Superior temporal gyrus (tissue), 1 donor: ENCODE data around the gene TMEM198.

Source experiments
- DNase-seq: peaks from one replicate; pipeline ENCODE4 v3.0.0-alpha.2; 2016; ENCODE audit errors: extremely low spot score

Gene TMEM198

DNA sequence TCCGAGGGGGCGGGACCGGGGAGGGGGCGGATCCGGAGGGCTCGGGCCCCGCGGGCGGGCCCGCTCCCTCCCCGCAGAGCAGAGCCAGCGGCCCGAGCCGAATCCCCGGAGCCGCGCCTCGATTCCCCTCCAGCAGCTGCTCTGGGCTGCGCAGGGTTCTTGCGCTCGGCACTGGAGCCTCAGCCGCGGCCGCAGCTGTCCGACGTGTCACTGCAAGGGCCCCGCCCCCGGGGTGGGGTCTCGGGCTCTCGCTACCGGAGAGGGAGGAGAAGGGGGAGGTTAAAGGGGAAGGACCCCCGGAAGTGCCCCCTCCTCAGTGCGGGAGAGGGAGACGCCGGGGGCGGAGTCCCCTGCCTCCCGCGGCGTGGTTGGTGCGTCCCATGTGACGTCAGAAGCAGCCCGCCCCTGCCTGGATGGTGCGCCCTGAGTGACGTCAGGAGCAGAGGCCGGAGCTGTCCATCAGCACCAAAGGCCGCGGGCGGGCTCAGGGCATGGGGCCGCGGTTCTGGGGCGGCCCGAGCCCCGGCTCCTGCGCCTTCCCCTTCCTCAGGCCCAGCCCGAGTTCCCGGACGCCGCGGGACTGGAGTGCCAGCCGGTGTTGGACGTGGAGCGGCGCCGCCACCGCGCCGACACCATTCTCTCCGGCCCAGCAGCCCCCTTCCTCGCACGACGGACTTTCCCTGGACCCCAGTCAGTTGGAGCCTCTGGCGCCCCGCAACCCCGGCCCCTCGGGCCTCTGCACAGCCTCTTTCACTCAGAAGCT lies at the start of gene TMEM198, which contains the start of gene CHPF:
Gene TMEM198 (plus strand): TSS at position 433 of the 763 bp plus-strand sequence. CDS start 700 bp downstream, outside the sequence.
Gene CHPF (minus strand): TSS at position 214 of the 763 bp plus-strand sequence. CDS start 271 bp downstream, outside the sequence.
- peak; percentile 98 for DNase-seq

DNA sequence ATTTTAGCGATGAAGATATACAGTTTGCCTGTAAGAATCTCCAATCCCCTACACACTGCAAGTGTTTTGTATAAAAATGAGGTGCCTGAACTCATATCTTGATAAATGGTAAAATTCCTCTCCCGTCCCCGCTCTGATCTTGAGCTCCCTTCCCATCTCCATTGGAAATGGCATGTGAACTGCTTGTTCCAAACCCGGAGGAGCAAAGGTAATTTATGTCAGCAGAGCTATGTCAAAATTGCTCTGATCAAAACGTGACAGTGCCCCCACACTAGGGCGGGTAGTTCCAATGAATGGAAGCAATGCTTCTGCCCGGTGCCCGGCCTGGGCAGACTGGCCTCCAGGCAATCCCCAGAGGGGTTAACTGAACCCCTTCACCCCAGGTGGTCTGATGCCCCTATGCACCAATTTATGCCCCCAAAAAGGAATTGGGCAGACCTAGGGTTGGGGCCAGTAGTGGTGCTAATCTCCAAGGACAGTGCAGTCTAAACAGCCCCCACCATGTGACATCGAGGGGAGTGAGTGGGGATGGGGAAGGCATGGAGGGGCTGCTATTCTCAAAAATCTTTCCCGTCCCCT lies 48.8 kb upstream of the TMEM198 start:
- DNase-seq, result no peak

- DNase-seq, result peak; percentile 75
These were observed 48.2 kb upstream of the TMEM198 start for GRCh38 chr2:219495531-219496122.

GRCh38 chr2:219496247-219496824 lies 47.5 kb upstream of the TMEM198 start:
- DNase-seq, result no peak

DNA sequence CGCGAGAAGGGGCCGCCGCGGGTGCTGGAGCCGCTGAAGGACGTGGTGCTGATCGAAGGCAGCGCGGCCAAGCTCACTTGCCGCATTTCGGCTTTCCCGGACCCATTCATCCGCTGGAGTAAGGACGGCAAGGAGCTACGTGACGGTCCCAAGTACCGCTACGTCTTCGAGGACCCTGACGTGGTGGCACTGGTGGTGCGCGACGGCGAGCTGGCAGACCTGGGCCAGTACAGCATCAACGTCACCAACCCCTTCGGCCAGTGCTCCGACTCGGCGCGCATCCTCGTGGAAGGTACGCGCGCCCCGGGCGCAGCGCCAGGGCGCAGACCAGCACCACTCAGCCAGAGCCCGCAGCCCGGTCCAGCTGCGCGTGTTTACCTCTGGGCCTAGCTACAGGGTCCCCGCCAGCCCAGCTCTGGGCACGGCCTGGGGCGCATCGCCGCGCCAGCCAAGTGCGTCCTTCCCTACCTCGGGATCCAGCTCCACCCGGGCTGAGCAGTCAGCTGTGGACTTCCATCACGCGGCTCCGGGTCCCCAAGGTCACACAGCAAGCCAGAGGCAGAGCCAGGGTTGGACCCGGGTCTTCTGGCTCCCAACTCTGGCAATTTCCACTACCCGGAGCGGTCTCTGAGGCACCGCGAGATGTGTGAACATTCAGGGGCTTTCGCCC lies 46.9 kb upstream of the TMEM198 start:
- no peak for DNase-seq

DNA sequence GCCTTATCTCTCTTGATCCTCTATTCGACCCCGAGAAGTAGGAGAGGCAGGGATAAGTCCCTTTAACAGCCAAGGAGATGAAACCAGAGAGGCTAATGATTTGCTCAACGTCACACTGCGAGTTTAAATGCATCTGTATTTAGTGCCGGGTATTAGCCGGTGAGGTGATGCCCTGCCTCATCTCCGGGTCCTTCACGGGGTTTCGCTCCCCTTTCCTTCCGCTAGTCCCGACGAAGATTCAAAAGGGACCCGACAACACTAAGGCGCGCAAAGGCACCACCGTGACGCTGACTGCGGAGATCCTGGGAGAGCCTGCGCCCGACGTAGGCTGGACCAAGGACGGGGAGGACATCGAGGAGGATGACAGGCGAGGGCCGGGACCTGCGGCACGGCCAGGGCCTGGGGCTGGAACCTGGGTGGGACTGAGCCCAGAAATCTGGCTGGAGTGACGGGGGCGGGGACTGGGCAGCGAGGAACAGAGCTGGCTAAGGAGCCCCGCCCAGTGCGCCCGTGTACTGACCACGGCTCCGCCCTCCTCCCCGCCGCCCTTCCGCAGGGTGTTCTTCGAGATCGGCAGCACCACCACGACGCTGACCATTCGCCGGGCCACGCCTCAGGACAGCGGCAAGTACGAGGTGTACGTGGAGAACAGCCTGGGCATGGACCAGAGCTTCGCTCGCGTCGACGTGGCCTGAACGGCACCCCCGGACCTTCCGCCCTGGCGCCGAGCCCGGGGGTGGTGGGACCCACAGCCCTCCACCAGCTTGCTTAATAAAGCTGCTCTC lies 46.1 kb upstream of the TMEM198 start:
- no peak for DNase-seq

DNA sequence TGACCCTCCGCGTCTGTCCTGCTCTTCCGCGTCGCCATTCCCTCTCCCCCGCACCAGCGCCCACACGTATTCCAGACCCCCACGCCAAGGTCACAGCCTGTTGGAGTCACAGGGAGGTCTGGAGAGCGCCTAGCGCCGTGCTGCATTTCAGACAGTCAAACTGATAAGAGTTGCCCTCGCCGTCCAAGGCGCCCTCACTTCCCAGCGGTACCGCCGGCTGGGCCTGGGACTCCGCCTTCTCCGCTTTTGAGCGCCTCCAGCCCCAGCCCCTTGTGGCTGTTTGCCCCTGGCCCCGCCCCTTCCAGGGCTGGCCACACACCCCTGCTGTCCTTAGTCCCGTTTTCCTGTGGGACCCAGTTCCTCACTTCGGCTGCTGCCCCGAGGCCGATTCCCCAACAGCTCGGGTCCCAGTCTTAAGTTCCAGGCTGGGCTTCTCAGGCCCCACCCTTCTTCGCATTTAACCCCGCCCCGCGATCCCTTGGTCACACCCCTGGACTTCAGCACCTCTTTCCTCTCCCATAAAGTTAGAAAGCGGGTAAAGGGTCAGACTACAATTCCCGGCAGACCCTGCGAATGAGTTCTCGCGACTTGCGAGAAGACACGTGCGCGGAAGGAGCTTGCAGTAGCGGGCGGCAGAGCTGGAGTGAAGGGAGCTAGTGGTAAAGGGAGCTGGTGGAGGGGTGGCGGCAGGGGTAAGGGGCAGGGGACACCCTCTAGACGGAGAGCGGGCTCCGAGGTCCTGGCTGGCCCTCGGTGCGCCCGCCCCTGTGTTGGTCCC lies 45.4 kb upstream of the TMEM198 start, which contains the start of gene GMPPA:
Gene GMPPA (plus strand): TSS at position 612 of the 778 bp plus-strand sequence. CDS start 1,085 bp downstream, outside the sequence.
- DNase-seq, result peak; percentile 95

GRCh38 chr2:219499058-219499307 lies 44.8 kb upstream of the TMEM198 start:
- DNase-seq, result no peak

DNA sequence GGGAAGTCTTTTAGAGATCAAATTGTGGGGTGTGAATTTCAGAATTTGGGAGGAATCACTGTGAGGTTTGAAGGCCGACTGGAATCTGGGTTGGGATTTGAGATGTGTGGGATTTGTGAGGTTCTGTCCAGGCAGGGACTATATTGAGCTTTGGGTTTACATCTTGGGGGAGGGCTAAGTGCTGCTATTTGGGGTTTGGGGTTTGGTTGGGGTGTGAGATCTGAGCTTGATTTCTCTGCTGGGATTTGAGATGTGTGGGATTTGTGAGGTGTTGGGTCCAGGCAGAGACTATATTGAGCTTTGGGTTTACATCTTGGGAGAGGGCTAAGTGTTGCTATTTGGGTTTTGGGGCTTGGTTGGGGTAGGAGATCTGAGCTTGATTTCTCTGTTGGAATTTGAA lies 44.3 kb upstream of the TMEM198 start:
- no peak for DNase-seq

DNA sequence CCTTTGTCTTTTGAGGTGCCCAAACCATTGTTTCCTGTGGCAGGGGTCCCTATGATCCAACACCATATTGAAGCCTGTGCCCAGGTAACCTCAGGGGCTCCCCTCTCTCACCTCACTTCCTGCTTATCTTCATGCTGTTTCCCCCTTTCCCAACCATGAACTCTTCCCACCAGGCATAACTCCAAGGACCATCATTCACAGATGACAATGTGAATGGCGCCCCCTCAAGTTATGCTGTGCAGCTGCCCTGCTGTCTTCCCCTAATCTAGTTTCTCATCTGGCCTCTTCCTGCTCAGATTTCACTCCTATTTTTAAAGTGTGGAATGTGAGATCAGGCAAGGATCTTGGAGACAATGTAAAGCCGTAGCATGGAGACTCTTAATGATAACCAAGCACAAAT lies 43.7 kb upstream of the TMEM198 start:
- no peak for DNase-seq

DNA sequence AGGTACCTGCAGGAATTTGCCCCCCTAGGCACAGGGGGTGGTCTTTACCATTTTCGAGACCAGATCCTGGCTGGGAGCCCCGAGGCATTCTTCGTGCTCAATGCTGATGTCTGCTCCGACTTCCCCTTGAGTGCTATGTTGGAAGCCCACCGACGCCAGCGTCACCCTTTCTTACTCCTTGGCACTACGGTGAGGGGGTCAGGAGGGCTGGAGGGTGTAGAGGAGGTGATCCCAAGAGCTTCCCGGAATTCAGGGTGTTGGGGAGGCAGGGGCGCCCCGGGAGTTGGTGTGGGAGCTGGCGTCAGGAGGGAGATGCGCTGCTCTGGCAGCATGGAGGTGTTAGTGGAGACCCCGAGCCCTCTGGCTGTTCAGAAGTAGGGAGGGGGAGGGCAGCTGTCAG lies 42.0 kb upstream of the TMEM198 start:
- no peak for DNase-seq

DNA sequence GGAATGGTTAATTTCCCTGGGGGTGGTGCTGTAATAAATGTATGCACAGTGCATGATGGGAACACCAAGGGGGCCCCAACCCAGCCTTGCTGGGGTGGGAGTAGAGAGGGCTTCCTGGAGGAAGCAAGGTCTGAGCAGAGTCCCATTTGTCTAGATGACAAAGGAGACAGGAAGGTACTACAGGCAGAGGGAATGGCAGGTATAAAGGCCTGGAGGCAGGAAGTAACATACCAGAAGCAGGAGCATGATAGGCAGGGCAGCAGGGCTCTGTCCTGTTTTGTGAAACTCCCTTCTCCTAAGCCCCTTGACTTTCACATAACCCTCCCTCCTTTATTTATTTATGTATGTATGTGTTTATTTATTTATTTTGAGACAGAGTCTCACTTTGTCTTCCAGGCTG lies 41.2 kb upstream of the TMEM198 start:
- no peak for DNase-seq

- DNase-seq, result no peak
These were observed 38.2 kb upstream of the TMEM198 start for GRCh38 chr2:219505585-219505984.

GRCh38 chr2:219506153-219506801 lies 37.6 kb upstream of the TMEM198 start:
- DNase-seq, result no peak

GRCh38 chr2:219506802-219507526 lies 36.9 kb upstream of the TMEM198 start:
- no peak for DNase-seq

- DNase-seq, result no peak
These were observed 36.0 kb upstream of the TMEM198 start for GRCh38 chr2:219507581-219508443.

GRCh38 chr2:219508444-219508734 lies 35.4 kb upstream of the TMEM198 start:
- no peak for DNase-seq

DNA sequence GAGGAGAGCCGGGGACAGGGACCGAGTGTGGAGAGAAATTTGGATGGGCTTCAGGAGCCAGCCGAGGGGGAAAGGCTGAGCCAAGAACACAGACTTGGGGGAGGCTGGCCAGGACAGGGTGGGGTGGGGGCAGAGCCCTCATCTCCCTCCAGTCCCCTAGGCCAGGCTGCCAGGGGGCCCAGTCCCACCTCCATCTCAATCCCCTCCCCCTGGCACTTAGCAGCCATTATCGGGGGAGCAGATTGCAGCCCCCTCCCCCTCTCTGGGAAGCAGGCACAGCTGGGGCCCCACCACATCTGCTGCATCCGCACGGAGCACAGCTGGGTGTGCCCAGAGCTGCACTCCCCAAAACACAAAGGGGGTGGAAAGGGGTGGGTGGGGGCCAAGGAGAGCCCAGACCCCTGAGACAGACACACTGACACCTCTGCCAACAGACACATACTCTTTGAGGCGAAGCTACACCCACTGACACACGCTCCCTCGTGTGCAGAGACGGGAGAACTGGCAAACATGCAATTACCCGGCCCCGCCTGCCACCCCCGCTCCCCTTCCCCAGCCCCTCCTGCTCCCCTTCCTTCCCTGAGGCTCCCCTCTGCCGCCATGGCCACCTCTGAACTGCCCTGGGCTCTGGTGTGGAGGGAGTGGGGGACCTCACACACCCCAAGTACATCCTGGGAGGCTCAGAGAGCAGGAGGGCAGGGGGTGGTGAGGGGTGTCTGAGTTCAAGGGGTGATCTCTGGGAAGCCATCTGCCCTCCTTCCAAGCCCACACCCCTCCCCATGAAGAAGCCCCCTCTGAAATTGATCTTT lies 34.7 kb upstream of the TMEM198 start:
- no peak for DNase-seq
